Fibroblast of lung (primary cell): ENCODE measurements around the gene FCHSD1.

Source experiments
- EZH2 ChIP-seq: IDR thresholded peaks from 2 replicates; pipeline ENCODE4 v1.5.1; 2012; ENCODE audit warnings: low read length, control low read depth, mild to moderate bottlenecking; ENCODE audit errors: missing control alignments
- TF ChIP-seq, protein P1 (sequence below), 2 donors: IDR thresholded peaks in 1 of 2; conservative IDR thresholded peaks in 1 of 2; 1 replicate in 1 of 2; 2 replicates in 1 of 2; pipeline ENCODE4 v1.5.1; 2011 to 2012; ENCODE audit warnings: low read length in 2 of 2, control low read depth in 1 of 2, inconsistent platforms in 1 of 2, low read depth in 1 of 2, mild to moderate bottlenecking in 1 of 2

GRCh38 chr5:141608557-141608956, 42.7 kb downstream of the FCHSD1 start:
- TF ChIP-seq, protein P1, sequence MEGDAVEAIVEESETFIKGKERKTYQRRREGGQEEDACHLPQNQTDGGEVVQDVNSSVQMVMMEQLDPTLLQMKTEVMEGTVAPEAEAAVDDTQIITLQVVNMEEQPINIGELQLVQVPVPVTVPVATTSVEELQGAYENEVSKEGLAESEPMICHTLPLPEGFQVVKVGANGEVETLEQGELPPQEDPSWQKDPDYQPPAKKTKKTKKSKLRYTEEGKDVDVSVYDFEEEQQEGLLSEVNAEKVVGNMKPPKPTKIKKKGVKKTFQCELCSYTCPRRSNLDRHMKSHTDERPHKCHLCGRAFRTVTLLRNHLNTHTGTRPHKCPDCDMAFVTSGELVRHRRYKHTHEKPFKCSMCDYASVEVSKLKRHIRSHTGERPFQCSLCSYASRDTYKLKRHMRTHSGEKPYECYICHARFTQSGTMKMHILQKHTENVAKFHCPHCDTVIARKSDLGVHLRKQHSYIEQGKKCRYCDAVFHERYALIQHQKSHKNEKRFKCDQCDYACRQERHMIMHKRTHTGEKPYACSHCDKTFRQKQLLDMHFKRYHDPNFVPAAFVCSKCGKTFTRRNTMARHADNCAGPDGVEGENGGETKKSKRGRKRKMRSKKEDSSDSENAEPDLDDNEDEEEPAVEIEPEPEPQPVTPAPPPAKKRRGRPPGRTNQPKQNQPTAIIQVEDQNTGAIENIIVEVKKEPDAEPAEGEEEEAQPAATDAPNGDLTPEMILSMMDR (conservative IDR thresholded peaks at IDR 0.05 in 1 of 2, IDR thresholded peaks at IDR 0.05 in 1 of 2; ENCODE audit: low read depth in 1 of 2, low read length in 2 of 2): no peak
- TF ChIP-seq EZH2: no peak
